H9 (cell line): ENCODE measurements around the gene CAVIN1. TPM values are rescaled to one million over a fixed set of nuclear protein-coding genes. Genes with fewer than 3 reads are reported as not detected.
A peak's percentile ranks its signal among the peaks of the same experiment; 100 is the strongest.
"Not testable (repeated sequence)": the region's sequence is repeated elsewhere in the genome, so short reads cannot be mapped to it uniquely, and the experiment has no call there.

Source experiments
- DNase-seq: peaks from one replicate; pipeline ENCODE4 v3.0.0-alpha.2; 2017
- H2AFZ ChIP-seq: one replicate; pipeline ENCODE4 v1.6.1; 2013; ENCODE audit warnings: mild to moderate bottlenecking, low read length, control low read depth, moderate library complexity
- H2AK5ac ChIP-seq: 2 replicates; pipeline ENCODE4 v1.6.1; 2013; ENCODE audit warnings: low read length, control low read depth, mixed read lengths; ENCODE audit not compliant: insufficient read length
- H2BK120ac ChIP-seq: one replicate; pipeline ENCODE4 v1.6.1; 2013; ENCODE audit warnings: low read depth, mild to moderate bottlenecking, low read length, control low read depth, inconsistent platforms; ENCODE audit not compliant: poor library complexity, severe bottlenecking
- H2BK12ac ChIP-seq: 2 replicates; pipeline ENCODE4 v1.6.1; 2013; ENCODE audit warnings: low read length, control low read depth, mixed read lengths, low read depth; ENCODE audit not compliant: insufficient read length
- H2BK15ac ChIP-seq: 2 replicates; pipeline ENCODE4 v1.6.1; 2013; ENCODE audit warnings: low read depth, low read length, control low read depth
- H2BK20ac ChIP-seq: one replicate; pipeline ENCODE4 v1.6.1; 2013; ENCODE audit warnings: low read depth, mild to moderate bottlenecking, low read length, control low read depth, inconsistent platforms; ENCODE audit not compliant: poor library complexity, severe bottlenecking
- H2BK5ac ChIP-seq: 2 replicates; pipeline ENCODE4 v1.6.1; 2013; ENCODE audit warnings: low read length, control low read depth, mixed read lengths; ENCODE audit not compliant: insufficient read length
- H3K14ac ChIP-seq: 2 replicates; pipeline ENCODE4 v1.6.1; 2013; ENCODE audit warnings: low read length, control low read depth; ENCODE audit not compliant: insufficient read depth
- H3K18ac ChIP-seq: 2 replicates; pipeline ENCODE4 v1.6.1; 2013; ENCODE audit warnings: low read depth, mild to moderate bottlenecking, mixed read lengths, low read length, control low read depth; ENCODE audit not compliant: insufficient read length
- H3K23ac ChIP-seq: 2 replicates; pipeline ENCODE4 v1.6.1; 2013; ENCODE audit warnings: low read length, control low read depth, mixed read lengths, low read depth; ENCODE audit not compliant: insufficient read length
- H3K23me2 ChIP-seq: 2 replicates; pipeline ENCODE4 v1.6.1; 2013; ENCODE audit warnings: low read depth, mild to moderate bottlenecking, mixed read lengths, low read length, control low read depth; ENCODE audit not compliant: insufficient read length, poor library complexity, severe bottlenecking
- H3K27ac ChIP-seq: 2 replicates; pipeline ENCODE4 v1.5.1; 2013; ENCODE audit warnings: low read length, control low read depth, mixed read lengths, low read depth; ENCODE audit not compliant: insufficient read length
- H3K27me3 ChIP-seq: 2 replicates; pipeline ENCODE4 v1.6.1; 2013; ENCODE audit warnings: low read length, control low read depth, inconsistent platforms; ENCODE audit not compliant: insufficient read depth
- H3K4ac ChIP-seq: 2 replicates; pipeline ENCODE4 v1.6.1; 2013; ENCODE audit warnings: low read depth, mild to moderate bottlenecking, control low read depth, inconsistent platforms, low read length, moderate library complexity
- H3K4me1 ChIP-seq: 2 replicates; pipeline ENCODE4 v1.6.1; 2013; ENCODE audit warnings: low read length, control low read depth, inconsistent platforms; ENCODE audit not compliant: insufficient read depth
- H3K4me2 ChIP-seq: 2 replicates; pipeline ENCODE4 v1.6.1; 2013; ENCODE audit warnings: low read length, control low read depth, mixed read lengths; ENCODE audit not compliant: insufficient read length, insufficient read depth
- H3K56ac ChIP-seq: 2 replicates; pipeline ENCODE4 v1.6.1; 2013; ENCODE audit warnings: low read depth, mild to moderate bottlenecking, mixed read lengths, low read length, control low read depth; ENCODE audit not compliant: insufficient read length
- H3K79me1 ChIP-seq: 2 replicates; pipeline ENCODE4 v1.6.1; 2013; ENCODE audit warnings: low read depth, mild to moderate bottlenecking, moderate library complexity, low read length, control low read depth, inconsistent platforms; ENCODE audit not compliant: insufficient read depth, poor library complexity, severe bottlenecking
- H3K79me2 ChIP-seq: 2 replicates; pipeline ENCODE4 v1.6.1; 2013; ENCODE audit warnings: low read length, control low read depth, inconsistent platforms; ENCODE audit not compliant: insufficient read depth
- H3K9ac ChIP-seq: 2 replicates; pipeline ENCODE4 v1.6.1; 2013; ENCODE audit warnings: low read length, control low read depth, mixed read lengths; ENCODE audit not compliant: insufficient read length; ENCODE audit errors: extremely low read depth
- H3K9me3 ChIP-seq: one replicate; pipeline ENCODE4 v1.6.1; 2013; ENCODE audit warnings: low read depth, low read length, inconsistent platforms; ENCODE audit not compliant: control insufficient read depth
- H3T11ph ChIP-seq: one replicate; pipeline ENCODE4 v1.6.1; 2013; ENCODE audit warnings: mild to moderate bottlenecking, low read length, control low read depth, inconsistent platforms
- H4K20me1 ChIP-seq: one replicate; pipeline ENCODE4 v1.6.1; 2013; ENCODE audit not compliant: control insufficient read depth, insufficient read length, insufficient read depth
- H4K5ac ChIP-seq: 2 replicates; pipeline ENCODE4 v1.6.1; 2013; ENCODE audit warnings: low read depth, mild to moderate bottlenecking, mixed read lengths, low read length, control low read depth; ENCODE audit not compliant: insufficient read length
- H4K8ac ChIP-seq: replicated peaks from 2 replicates; pipeline ENCODE4 v1.6.1; 2013; ENCODE audit warnings: low read length, control low read depth, mixed read lengths, low read depth; ENCODE audit not compliant: insufficient read length
- H4K91ac ChIP-seq: 2 replicates; pipeline ENCODE4 v1.6.1; 2013; ENCODE audit warnings: low read depth, mild to moderate bottlenecking, moderate library complexity, mixed read lengths, low read length, control low read depth; ENCODE audit not compliant: insufficient read length
- H3K27ac Mint-ChIP-seq, 3 experiments: 2 replicates in 2 of 3; 3 replicates in 1 of 3; pipeline ENCODE4 v1.8.0; 2020 to 2021; ENCODE audit warnings: mixed read lengths in 3 of 3, mild to moderate bottlenecking in 1 of 3, moderate library complexity in 1 of 3
- H3K27me3 Mint-ChIP-seq: 2 replicates; pipeline ENCODE4 v1.8.0; 2021; ENCODE audit warnings: low read depth, mild to moderate bottlenecking, moderate library complexity, mixed read lengths
- H3K36me3 Mint-ChIP-seq, 3 experiments: 2 replicates in 2 of 3; 3 replicates in 1 of 3; pipeline ENCODE4 v1.8.0; 2020 to 2021; ENCODE audit warnings: low read depth in 3 of 3, mixed read lengths in 3 of 3; ENCODE audit not compliant: insufficient read depth in 1 of 3
- H3K4me1 Mint-ChIP-seq, 2 experiments: 2 replicates each; pipeline ENCODE4 v1.8.0; 2020; ENCODE audit warnings: mixed read lengths in 2 of 2
- H3K4me3 Mint-ChIP-seq, 2 experiments: 2 replicates in 1 of 2; 3 replicates in 1 of 2; pipeline ENCODE4 v1.8.0; 2020 to 2021; ENCODE audit warnings: mild to moderate bottlenecking in 2 of 2, mixed read lengths in 2 of 2, moderate library complexity in 1 of 2
- H3K9me3 Mint-ChIP-seq, 2 experiments: 2 replicates in 1 of 2; 3 replicates in 1 of 2; pipeline ENCODE4 v1.8.0; 2020; ENCODE audit warnings: mild to moderate bottlenecking in 2 of 2, mixed read lengths in 2 of 2, moderate library complexity in 1 of 2
- WGBS: extraction: QIAGEN DNeasy Blood & Tissue Kit; methylation state at CpG from one replicate; pipeline ENCODE4 v1.1.7; 2013; ENCODE audit warnings: missing lambda C conversion rate, low lambda C conversion rate, mixed read lengths; ENCODE audit not compliant: insufficient read length; ENCODE audit errors: extremely low coverage; 5-methylcytosine and 5-hydroxymethylcytosine counted together
- total RNA-seq: library from RNA; stranded (reverse); gene quantifications from 2 replicates; pipeline ENCODE4 v1.2.1, GENCODE V29; 2021
- TF ChIP-seq, protein P1 (sequence below): fragments of 200-600 bp; sonication (generic); conservative IDR thresholded peaks from 3 replicates; pipeline ENCODE4 v1.8.0; 2021; ENCODE audit warnings: antibody characterized with exemption, mild to moderate bottlenecking

CAVIN1 gene
- total RNA-seq, 1 experiment from 2014 or later, result 65.2 TPM

DNA sequence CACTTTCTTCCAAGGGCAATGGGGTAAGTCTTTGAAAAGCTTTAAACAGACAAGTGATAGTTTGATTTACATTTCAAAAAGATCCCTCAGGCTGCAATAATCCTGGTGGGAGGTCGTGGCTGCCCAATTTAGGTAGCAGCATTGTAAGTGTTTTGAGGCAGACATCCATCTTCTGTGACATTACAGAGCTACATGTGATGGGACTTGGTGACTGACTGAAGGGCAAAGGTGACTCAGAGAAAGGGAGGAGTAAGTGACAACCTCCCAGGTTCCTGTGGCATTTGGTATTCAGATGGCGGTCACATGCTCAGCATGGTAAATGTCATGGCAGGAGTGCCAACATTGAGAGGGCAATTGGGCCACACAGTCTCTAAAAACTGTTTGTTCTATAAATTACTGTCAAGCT, 61.3 kb downstream of the CAVIN1 start:
- Histone ChIP-seq H3K9ac (no peak overlapping the region), H3K56ac (no peak overlapping the region), H3K27me3 (no peaks in the 10 kb centered on the region), H3K27ac (no peak overlapping the region), H3K79me2 (peaks cover 26% of the 10 kb centered on the region; the same call in 1 of the 2 replicates), H3K9me3 (no peaks in the 10 kb centered on the region), H3K23me2 (no peaks in the 10 kb centered on the region), H4K8ac (no peak overlapping the region), H2AFZ (no peak overlapping the region), H3K23ac (no peak overlapping the region), H3T11ph (no peak overlapping the region), H4K91ac (no peak overlapping the region), H3K4ac (no peak overlapping the region), H2BK120ac (no peak overlapping the region), H4K20me1 (no peaks in the 10 kb centered on the region), H2BK15ac (no peak overlapping the region), H2BK5ac (no peak overlapping the region), H3K18ac (no peak overlapping the region), H2BK12ac (no peak overlapping the region), H3K14ac (no peak overlapping the region), H3K79me1 (peaks cover 11% of the 10 kb centered on the region), H2AK5ac (no peak overlapping the region), H3K4me1 (peaks cover 10% of the 10 kb centered on the region), H4K5ac (no peak overlapping the region), H2BK20ac (no peak overlapping the region), H3K4me2 (no peak overlapping the region)
- TF ChIP-seq, protein P1, sequence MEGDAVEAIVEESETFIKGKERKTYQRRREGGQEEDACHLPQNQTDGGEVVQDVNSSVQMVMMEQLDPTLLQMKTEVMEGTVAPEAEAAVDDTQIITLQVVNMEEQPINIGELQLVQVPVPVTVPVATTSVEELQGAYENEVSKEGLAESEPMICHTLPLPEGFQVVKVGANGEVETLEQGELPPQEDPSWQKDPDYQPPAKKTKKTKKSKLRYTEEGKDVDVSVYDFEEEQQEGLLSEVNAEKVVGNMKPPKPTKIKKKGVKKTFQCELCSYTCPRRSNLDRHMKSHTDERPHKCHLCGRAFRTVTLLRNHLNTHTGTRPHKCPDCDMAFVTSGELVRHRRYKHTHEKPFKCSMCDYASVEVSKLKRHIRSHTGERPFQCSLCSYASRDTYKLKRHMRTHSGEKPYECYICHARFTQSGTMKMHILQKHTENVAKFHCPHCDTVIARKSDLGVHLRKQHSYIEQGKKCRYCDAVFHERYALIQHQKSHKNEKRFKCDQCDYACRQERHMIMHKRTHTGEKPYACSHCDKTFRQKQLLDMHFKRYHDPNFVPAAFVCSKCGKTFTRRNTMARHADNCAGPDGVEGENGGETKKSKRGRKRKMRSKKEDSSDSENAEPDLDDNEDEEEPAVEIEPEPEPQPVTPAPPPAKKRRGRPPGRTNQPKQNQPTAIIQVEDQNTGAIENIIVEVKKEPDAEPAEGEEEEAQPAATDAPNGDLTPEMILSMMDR, result no peak
- peak overlapping the region in 1 of 3 experiments; percentile 85; a peak in 2 of 7 replicates for H3K27ac Mint-ChIP-seq
- no peak for DNase-seq
- peaks cover 47 to 54% of the 10 kb centered on the region in 2 experiments for H3K4me1 Mint-ChIP-seq
- no peaks in the 10 kb centered on the region for H3K9me3 Mint-ChIP-seq
- H3K4me3 Mint-ChIP-seq, result no peak overlapping the region
- H3K36me3 Mint-ChIP-seq, result peaks cover 0 to 7% (median 0%) of the 10 kb centered on the region in 3 experiments; a peak in 5 of 7 replicates
- no CpG with 5 or more reads among the region's 2 CpGs for WGBS
- no peaks in the 10 kb centered on the region; the same call in 1 of the 2 replicates for H3K27me3 Mint-ChIP-seq

DNA sequence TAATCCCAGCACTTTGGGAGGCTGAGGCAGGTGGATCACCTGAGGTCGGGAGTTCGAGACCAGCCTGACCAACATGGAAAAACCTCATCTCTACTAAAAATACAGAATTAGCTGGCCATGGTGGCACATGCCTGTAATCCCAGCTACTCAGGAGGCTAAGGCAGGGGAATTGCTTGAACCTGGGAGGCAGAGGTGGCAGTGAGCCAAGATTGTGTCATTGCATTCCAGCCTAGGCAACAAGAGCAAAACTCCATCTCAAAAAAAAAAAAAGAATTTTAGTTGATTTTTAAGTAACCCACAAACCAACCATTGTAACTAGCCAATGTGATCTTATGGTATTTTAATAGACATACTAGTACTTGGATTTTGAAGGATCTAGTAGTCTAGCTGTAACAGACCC, 62.7 kb downstream of the CAVIN1 start:
- not testable (repeated sequence) for H3K27me3 ChIP-seq, H3K23me2 ChIP-seq, H3K9me3 ChIP-seq, H4K8ac ChIP-seq, H2AFZ ChIP-seq, H3K56ac ChIP-seq, H3K9ac ChIP-seq, H2BK12ac ChIP-seq, H3K4ac ChIP-seq, H2BK120ac ChIP-seq, H2BK5ac ChIP-seq, H2BK15ac ChIP-seq, H2AK5ac ChIP-seq, H3K14ac ChIP-seq, H3K36me3 Mint-ChIP-seq, H2BK20ac ChIP-seq, H3K23ac ChIP-seq, H3K4me1 ChIP-seq, H3K27me3 Mint-ChIP-seq, H3K27ac Mint-ChIP-seq, H4K91ac ChIP-seq, H3K18ac ChIP-seq, H3K27ac ChIP-seq, H4K20me1 ChIP-seq, H3K4me2 ChIP-seq, H3K9me3 Mint-ChIP-seq, H3K4me3 Mint-ChIP-seq, DNase-seq, H4K5ac ChIP-seq, H3T11ph ChIP-seq
- H3K4me1 Mint-ChIP-seq, result peaks cover 39 to 45% of the 10 kb centered on the region in 2 experiments
- Histone ChIP-seq H3K79me1 (peaks cover 11% of the 10 kb centered on the region), H3K79me2 (peaks cover 23% of the 10 kb centered on the region; the same call in 1 of the 2 replicates)
- no CpG with 5 or more reads among the region's 2 CpGs for WGBS
